KMS-11 (cell line): ENCODE data around the gene EGFL8.

ENCODE experiments used
- H2AFZ ChIP-seq: fragments of 200-600 bp; sonication (generic); 2 replicates; pipeline ENCODE4 v1.6.1; 2016; ENCODE audit warnings: antibody characterized with exemption, mixed run types, low read depth
- H3K27ac ChIP-seq: fragments of 200-600 bp; sonication (generic); 2 replicates; pipeline ENCODE4 v1.6.1; 2016; ENCODE audit warnings: mild to moderate bottlenecking, mixed run types
- H3K27me3 ChIP-seq: fragments of 200-600 bp; sonication (generic); 2 replicates; pipeline ENCODE4 v1.6.1; 2017; ENCODE audit warnings: mild to moderate bottlenecking, low read depth, mixed run types, moderate library complexity; ENCODE audit not compliant: insufficient read depth
- H3K36me3 ChIP-seq: fragments of 200-600 bp; sonication (generic); 2 replicates; pipeline ENCODE4 v1.6.1; 2017; ENCODE audit warnings: mild to moderate bottlenecking, mixed run types; ENCODE audit not compliant: insufficient read depth
- H3K4me1 ChIP-seq: fragments of 200-600 bp; sonication (generic); 2 replicates; pipeline ENCODE4 v1.6.1; 2016; ENCODE audit warnings: mild to moderate bottlenecking, low read depth, mixed run types; ENCODE audit not compliant: poor library complexity, severe bottlenecking
- H3K4me2 ChIP-seq: fragments of 200-600 bp; sonication (generic); 2 replicates; pipeline ENCODE4 v1.7.0; 2016; ENCODE audit warnings: mild to moderate bottlenecking, mixed run types
- H3K4me3 ChIP-seq: fragments of 200-600 bp; sonication (generic); IDR thresholded peaks from 2 replicates; pipeline ENCODE4 v1.6.1; 2017; ENCODE audit warnings: low read depth, low read length, mixed read lengths; ENCODE audit not compliant: insufficient read depth
- H3K79me2 ChIP-seq: fragments of 200-600 bp; sonication (generic); 2 replicates; pipeline ENCODE4 v1.6.1; 2016; ENCODE audit warnings: low read depth, mixed run types; ENCODE audit not compliant: insufficient read depth
- H3K9ac ChIP-seq: fragments of 200-600 bp; sonication (generic); 2 replicates; pipeline ENCODE4 v1.6.1; 2016; ENCODE audit warnings: mild to moderate bottlenecking, mixed run types
- H4K20me1 ChIP-seq: fragments of 200-600 bp; sonication (generic); 2 replicates; pipeline ENCODE4 v1.6.1; 2016; ENCODE audit warnings: mild to moderate bottlenecking, mixed run types; ENCODE audit not compliant: insufficient read depth
- TF ChIP-seq, protein P1 (sequence below): fragments of 200-600 bp; sonication (generic); conservative IDR thresholded peaks from 2 replicates; pipeline ENCODE4 v1.6.1; 2017; ENCODE audit warnings: low read depth, mild to moderate bottlenecking, antibody characterized with exemption, low read length, moderate library complexity, mixed read lengths

Gene EGFL8

DNA sequence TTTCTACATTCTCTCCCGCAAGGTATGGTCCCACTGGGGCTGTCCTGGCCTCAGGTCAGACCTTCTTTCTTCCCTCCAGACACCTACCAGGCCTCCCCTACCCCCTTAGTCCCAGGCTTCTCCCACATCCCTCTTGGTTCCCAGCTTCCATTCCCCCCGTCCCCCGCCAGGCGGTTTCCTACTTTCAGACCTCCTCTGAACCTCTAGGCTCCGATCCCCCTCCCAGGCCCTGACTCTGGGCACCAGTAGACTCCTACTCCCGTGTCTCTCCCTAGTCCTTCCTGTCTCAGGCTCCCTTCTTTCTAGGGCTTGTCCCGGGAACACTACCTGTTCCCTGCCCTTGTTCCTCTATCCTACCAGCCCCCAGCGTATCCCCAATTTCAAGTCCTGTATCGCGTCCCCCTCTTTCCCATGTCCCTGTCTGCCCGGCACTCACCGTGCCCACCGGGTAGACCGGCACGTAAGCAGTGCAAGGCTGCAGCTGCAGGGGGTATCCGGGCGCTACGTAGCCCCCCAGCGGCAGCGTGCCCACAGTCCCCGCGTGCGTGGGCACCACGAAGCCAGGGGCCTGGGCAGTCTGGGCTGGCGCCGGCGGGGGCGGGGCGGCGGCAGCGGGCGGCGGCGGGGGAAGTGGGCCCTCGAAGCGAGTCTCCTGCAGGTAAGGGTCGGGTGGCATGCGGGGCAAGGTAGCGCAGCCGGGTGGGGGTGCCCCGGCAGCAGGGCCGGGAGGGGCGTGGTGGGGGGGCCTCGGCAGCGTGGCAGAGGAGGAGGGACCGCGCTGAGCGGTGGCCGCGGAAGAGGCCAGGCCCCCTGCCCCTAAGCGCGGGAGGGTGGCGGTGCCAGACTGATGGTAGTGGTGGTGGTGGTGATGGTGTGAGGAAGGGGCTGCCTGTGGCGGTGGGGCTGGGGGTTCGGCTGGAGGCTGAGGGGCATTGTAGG lies 14.2 kb upstream of the EGFL8 start:
- Histone ChIP-seq H3K27ac (no peak overlapping the region), H2AFZ (no peak overlapping the region), H4K20me1 (no peaks in the 10 kb centered on the region), H3K79me2 (no peaks in the 10 kb centered on the region), H3K4me3 (no peak overlapping the region), H3K36me3 (no peaks in the 10 kb centered on the region), H3K9ac (no peak overlapping the region), H3K4me1 (no peaks in the 10 kb centered on the region), H3K27me3 (peaks cover 6% of the 10 kb centered on the region; the same call in 1 of the 2 replicates), H3K4me2 (no peak overlapping the region)
- TF ChIP-seq, protein P1, sequence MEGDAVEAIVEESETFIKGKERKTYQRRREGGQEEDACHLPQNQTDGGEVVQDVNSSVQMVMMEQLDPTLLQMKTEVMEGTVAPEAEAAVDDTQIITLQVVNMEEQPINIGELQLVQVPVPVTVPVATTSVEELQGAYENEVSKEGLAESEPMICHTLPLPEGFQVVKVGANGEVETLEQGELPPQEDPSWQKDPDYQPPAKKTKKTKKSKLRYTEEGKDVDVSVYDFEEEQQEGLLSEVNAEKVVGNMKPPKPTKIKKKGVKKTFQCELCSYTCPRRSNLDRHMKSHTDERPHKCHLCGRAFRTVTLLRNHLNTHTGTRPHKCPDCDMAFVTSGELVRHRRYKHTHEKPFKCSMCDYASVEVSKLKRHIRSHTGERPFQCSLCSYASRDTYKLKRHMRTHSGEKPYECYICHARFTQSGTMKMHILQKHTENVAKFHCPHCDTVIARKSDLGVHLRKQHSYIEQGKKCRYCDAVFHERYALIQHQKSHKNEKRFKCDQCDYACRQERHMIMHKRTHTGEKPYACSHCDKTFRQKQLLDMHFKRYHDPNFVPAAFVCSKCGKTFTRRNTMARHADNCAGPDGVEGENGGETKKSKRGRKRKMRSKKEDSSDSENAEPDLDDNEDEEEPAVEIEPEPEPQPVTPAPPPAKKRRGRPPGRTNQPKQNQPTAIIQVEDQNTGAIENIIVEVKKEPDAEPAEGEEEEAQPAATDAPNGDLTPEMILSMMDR = no peak

DNA sequence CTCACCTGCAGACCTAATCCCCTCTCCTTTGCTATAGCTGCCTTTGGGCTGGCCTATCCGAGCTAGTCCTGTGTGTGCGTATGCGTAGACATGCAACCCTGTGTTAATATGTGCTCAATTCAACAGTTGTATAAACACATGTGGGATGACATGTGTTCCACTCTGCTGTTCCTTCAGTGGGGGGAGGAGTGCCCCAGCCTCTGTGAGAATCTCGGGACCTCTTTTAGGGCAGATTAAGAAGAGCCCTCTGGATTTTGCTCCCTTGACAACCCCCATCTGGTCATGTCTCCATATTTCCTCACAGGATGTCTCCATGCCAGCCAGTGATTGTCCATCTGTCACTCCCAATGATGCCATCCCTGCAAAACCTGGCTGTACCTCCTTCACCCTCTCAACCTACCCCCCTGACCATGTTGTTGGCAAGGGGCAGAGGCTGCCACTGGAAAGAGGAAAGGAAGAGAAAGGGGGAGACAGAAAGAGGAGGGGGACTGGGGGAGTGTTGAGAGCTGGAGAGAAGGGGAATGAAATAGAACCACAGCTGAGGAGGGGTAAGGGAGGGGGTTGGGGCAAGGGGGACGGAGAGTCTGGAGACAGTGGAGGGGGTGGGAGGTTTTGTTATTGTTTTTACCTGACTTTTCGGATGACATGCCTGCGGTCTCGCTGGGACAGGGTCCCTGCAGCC lies 13.1 kb upstream of the EGFL8 start:
- H2AFZ ChIP-seq = no peak overlapping the region
- no peak overlapping the region for H3K27ac ChIP-seq
- H3K4me1 ChIP-seq = no peaks in the 10 kb centered on the region
- TF ChIP-seq, protein P1 = no peak
- H3K36me3 ChIP-seq = no peaks in the 10 kb centered on the region
- H3K9ac ChIP-seq = no peak overlapping the region
- H3K27me3 ChIP-seq = peaks cover 6% of the 10 kb centered on the region; the same call in 1 of the 2 replicates
- H4K20me1 ChIP-seq = no peaks in the 10 kb centered on the region
- H3K79me2 ChIP-seq = no peaks in the 10 kb centered on the region
- no peak overlapping the region for H3K4me3 ChIP-seq
- H3K4me2 ChIP-seq = no peak overlapping the region

DNA sequence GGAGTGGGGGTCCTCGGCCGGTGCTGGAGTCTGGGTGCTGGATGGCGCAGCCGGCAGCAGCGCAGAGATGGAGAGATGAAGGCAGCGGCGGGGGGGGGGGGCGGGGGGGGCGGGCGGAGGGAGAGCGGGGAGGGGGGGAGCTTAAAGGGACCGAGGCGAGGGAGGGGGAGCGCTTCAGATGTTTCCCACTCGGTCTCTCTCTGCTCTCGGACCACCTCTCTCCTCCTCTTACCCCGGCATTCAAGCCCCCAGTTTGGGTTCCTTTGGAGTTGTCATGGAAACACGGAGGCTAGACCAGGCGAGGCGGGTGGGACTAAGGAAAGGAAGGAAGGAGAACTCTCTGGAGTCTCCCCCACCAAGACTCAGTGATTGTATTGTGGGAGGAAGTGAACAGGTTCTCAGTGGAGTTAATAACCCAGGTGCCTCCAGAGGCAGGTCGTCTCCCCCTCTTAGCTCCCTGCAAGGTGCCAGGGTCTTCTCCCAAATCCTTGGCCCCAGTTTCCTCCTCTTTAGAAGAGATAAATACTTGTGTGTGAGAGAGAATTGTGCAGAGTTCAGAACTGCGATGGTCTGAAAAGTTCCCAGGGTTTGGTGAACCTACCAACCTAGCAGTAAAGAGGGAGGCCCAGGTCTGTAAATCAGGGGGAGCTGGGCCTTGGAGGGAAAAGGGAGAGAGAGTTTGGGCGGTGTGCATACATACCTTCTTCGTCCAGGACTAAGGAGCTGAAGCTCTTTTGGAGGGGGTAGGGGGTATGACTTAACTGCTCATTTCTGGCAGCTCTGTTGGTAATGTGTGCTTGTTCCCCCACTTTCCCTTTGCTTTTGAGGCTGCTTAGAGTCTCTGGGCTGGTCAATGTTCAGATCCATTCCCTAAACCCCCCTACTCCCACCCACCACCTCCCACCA lies 12.3 kb upstream of the EGFL8 start, which contains the start of gene PRRT1:
Gene PRRT1, minus strand, starts transcription at position 77 of the 906 bp plus-strand sequence. CDS start 112 bp downstream, outside the sequence.
- no peak within 1 kb of the TSS for H3K27ac ChIP-seq

More for the DNA sequence above, 12.3 kb upstream of the EGFL8 start, which contains the start of gene PRRT1:
- H3K4me1 ChIP-seq = no peaks in the 10 kb centered on the region
- H3K4me3 ChIP-seq = no peak within 1 kb of the TSS
- H4K20me1 ChIP-seq = no peaks in the 10 kb centered on the region
- TF ChIP-seq, protein P1 = no peak
- H3K27me3 ChIP-seq = peaks cover 6% of the 10 kb centered on the region; the same call in 1 of the 2 replicates
- H3K79me2 ChIP-seq = no peaks in the 10 kb centered on the region
- H2AFZ ChIP-seq = no peak within 1 kb of the TSS
- no peak within 1 kb of the TSS for H3K9ac ChIP-seq
- no peak within 1 kb of the TSS for H3K4me2 ChIP-seq
- no peaks in the 10 kb centered on the region for H3K36me3 ChIP-seq
